ENCODE measurements around the gene CTDSPL. TPM values are rescaled to one million over a fixed set of nuclear protein-coding genes. Genes with fewer than 3 reads are reported as not detected.

The CTDSPL gene
- total RNA-seq, 1 donor from 2014 or later, result 41.5 TPM

DNA sequence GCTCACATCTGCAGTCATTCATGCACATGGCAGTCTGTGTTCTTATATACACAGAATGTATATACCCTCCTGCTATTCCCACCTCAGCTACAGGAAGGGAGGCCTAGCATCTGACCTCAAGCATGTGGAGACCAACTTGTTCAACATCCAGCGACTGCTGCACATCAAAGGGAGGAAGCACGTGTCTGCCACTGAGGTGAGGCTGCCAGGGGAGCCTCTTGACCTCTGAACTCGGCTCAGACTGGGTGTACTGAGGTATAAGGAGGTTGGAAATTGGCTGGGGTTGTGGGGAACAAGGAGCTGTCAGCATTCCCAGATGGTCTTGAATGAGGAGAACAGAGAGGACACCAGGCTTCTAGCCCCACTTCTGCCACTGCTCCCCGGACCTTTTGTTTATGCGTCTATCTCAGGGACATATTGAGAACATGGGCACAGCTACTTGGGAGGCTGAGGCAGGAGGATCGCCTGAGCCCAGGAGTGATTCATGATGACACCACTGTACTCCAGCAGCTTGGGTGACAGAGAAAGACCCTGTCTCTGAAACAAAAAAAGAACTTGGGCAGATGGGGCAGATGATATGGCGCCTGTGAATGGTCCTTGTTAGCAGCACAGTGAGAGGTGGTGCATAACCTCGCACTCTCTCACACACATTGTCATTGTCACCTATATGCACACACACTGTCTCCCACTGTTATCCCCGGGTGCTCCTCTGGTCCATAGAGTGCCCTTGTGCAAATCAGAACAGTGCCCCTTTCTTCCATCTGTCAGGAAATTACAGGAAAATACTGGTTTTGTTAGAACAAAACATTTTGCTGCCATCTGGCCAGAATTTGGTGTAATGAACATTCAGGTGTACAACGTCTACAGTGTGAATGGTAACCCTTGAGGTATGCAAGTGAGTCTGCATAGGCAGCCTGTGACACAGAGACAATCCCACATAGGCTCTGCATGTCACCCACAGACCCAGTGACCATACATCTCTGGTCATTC lies 134.3 kb downstream of the CTDSPL start:
- Mint-ChIP-seq H3K36me3 (ENCODE audit: low read depth) (no peaks in the 10 kb centered on the region), H3K9me3 (ENCODE audit: low read depth) (no peaks in the 10 kb centered on the region), H3K27me3 (ENCODE audit: low read depth) (no peaks in the 10 kb centered on the region), H3K27ac (ENCODE audit: unreplicated experiment) (no peak overlapping the region), H3K4me3 (ENCODE audit: unreplicated experiment) (no peak overlapping the region), H3K4me1 (ENCODE audit: low read depth) (peaks cover 22% of the 10 kb centered on the region)
- DNase-seq (ENCODE audit: low spot score), result no peak
- no peak for TF ChIP-seq CTCF (IDR thresholded peaks at IDR 0.05)

DNA sequence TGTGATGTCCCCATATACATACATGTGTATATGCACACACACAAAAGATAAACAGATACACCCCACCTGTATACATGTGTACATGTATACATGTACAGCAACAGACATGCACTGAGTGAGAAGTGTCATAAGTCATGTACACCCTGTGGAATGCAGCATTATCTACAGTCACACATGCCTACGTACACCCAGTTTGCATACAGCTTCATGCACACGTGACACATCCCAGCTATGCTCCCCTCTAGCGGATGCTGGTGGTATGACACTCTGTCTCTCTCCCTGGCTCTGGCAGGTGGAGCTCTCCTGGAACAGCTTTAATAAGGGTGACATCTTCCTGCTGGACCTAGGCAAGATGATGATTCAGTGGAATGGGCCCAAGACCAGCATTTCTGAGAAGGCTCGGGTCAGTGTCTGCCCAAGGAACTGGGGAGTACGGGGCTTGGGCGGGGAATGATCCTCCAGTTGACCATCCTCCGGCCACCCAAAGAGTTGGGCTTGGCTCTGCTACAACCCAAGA lies 135.2 kb downstream of the CTDSPL start:
- Mint-ChIP-seq H3K27ac (ENCODE audit: unreplicated experiment) (no peak overlapping the region), H3K4me1 (ENCODE audit: low read depth) (peaks cover 22% of the 10 kb centered on the region), H3K9me3 (ENCODE audit: low read depth) (no peaks in the 10 kb centered on the region), H3K4me3 (ENCODE audit: unreplicated experiment) (no peak overlapping the region), H3K27me3 (ENCODE audit: low read depth) (no peaks in the 10 kb centered on the region), H3K36me3 (ENCODE audit: low read depth) (no peaks in the 10 kb centered on the region)
- DNase-seq (ENCODE audit: low spot score), result no peak
- TF ChIP-seq CTCF (IDR thresholded peaks at IDR 0.05), result peak; percentile 84

DNA sequence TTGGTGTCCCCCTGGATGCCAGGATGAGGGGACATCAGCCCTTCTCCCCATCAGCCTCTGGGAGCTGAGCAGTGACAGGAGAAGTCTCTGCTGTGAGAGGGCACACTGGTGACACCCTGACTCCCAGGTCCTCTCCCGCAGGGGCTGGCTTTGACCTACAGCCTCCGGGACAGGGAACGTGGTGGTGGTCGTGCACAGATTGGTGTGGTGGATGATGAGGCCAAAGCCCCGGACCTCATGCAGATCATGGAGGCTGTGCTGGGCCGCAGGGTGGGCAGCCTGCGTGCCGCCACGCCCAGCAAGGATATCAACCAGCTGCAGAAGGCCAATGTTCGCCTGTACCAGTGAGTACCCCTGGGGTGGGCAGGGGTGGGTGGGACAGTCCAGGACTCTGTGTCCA lies 135.7 kb downstream of the CTDSPL start:
- H3K36me3 Mint-ChIP-seq (ENCODE audit: low read depth), result no peaks in the 10 kb centered on the region
- peak; percentile 86 for DNase-seq (ENCODE audit: low spot score)
- peaks cover 22% of the 10 kb centered on the region for H3K4me1 Mint-ChIP-seq (ENCODE audit: low read depth)
- no peak for TF ChIP-seq CTCF (IDR thresholded peaks at IDR 0.05)
- H3K27ac Mint-ChIP-seq (ENCODE audit: unreplicated experiment), result no peak overlapping the region
- no peaks in the 10 kb centered on the region for H3K9me3 Mint-ChIP-seq (ENCODE audit: low read depth)
- no peak overlapping the region for H3K4me3 Mint-ChIP-seq (ENCODE audit: unreplicated experiment)
- no peaks in the 10 kb centered on the region for H3K27me3 Mint-ChIP-seq (ENCODE audit: low read depth)

- Mint-ChIP-seq H3K27me3 (ENCODE audit: low read depth) (no peaks in the 10 kb centered on the region), H3K4me3 (ENCODE audit: unreplicated experiment) (no peak overlapping the region), H3K4me1 (ENCODE audit: low read depth) (peaks cover 22% of the 10 kb centered on the region), H3K36me3 (ENCODE audit: low read depth) (no peaks in the 10 kb centered on the region), H3K9me3 (ENCODE audit: low read depth) (no peaks in the 10 kb centered on the region), H3K27ac (ENCODE audit: unreplicated experiment) (no peak overlapping the region)
- peak; percentile 61 for DNase-seq (ENCODE audit: low spot score)
- TF ChIP-seq CTCF (IDR thresholded peaks at IDR 0.05), result no peak
These were observed 136.2 kb downstream of the CTDSPL start for GRCh38 chr3:37997791-37998370.

GRCh38 chr3:37999836-38000235 lies 138.2 kb downstream of the CTDSPL start:
- no peak for TF ChIP-seq CTCF (IDR thresholded peaks at IDR 0.05)
- no peak for DNase-seq (ENCODE audit: low spot score)
- no peak overlapping the region for H3K4me3 Mint-ChIP-seq (ENCODE audit: unreplicated experiment)
- peaks cover 18% of the 10 kb centered on the region for H3K4me1 Mint-ChIP-seq (ENCODE audit: low read depth)
- H3K36me3 Mint-ChIP-seq (ENCODE audit: low read depth), result no peaks in the 10 kb centered on the region
- no peaks in the 10 kb centered on the region for H3K9me3 Mint-ChIP-seq (ENCODE audit: low read depth)
- no peaks in the 10 kb centered on the region for H3K27me3 Mint-ChIP-seq (ENCODE audit: low read depth)
- H3K27ac Mint-ChIP-seq (ENCODE audit: unreplicated experiment), result no peak overlapping the region

Data from chondrocyte (in vitro differentiated cells).